Karpas-422 (cell line): ENCODE data around the gene SLCO3A1. TPM values are rescaled to one million over a fixed set of nuclear protein-coding genes. Genes with fewer than 3 reads are reported as not detected.
"Not testable (repeated sequence)": the region's sequence is repeated elsewhere in the genome, so short reads cannot be mapped to it uniquely, and the experiment has no call there.

Experiments
- DNase-seq: peaks from one replicate; pipeline ENCODE4 v3.0.0-alpha.2; 2015
- H2AFZ ChIP-seq: fragments of 200-600 bp; sonication (generic); 2 replicates; pipeline ENCODE4 v1.6.1; 2014; ENCODE audit warnings: antibody characterized with exemption, low read length, mixed read lengths
- H3K27ac ChIP-seq: fragments of 200-600 bp; sonication (generic); 2 replicates; pipeline ENCODE4 v1.5.1; 2014; ENCODE audit warnings: mild to moderate bottlenecking, low read length, moderate library complexity
- H3K27me3 ChIP-seq: fragments of 200-600 bp; sonication (generic); 2 replicates; pipeline ENCODE4 v1.6.1; 2014; ENCODE audit warnings: low read length, mixed read lengths
- H3K36me3 ChIP-seq: fragments of 200-600 bp; sonication (generic); 2 replicates; pipeline ENCODE4 v1.6.1; 2014; ENCODE audit warnings: low read length, mixed read lengths; ENCODE audit not compliant: insufficient read depth
- H3K4me1 ChIP-seq: fragments of 200-600 bp; sonication (generic); 2 replicates; pipeline ENCODE4 v1.6.1; 2014; ENCODE audit warnings: mild to moderate bottlenecking, low read length, mixed read lengths
- H3K4me2 ChIP-seq: fragments of 200-600 bp; sonication (generic); 2 replicates; pipeline ENCODE4 v1.6.1; 2014; ENCODE audit warnings: low read length, low read depth, mild to moderate bottlenecking; ENCODE audit not compliant: poor library complexity, severe bottlenecking
- H3K4me3 ChIP-seq: fragments of 200-600 bp; sonication (generic); 2 replicates; pipeline ENCODE4 v1.5.1; 2014; ENCODE audit warnings: mild to moderate bottlenecking, antibody characterized with exemption, low read length, mixed read lengths
- H3K79me2 ChIP-seq: fragments of 200-600 bp; sonication (generic); 2 replicates; pipeline ENCODE4 v1.6.1; 2014; ENCODE audit warnings: mild to moderate bottlenecking, low read length, mixed read lengths
- H3K9ac ChIP-seq: fragments of 200-600 bp; sonication (generic); 2 replicates; pipeline ENCODE4 v1.6.0; 2014; ENCODE audit warnings: low read length
- H3K9me2 ChIP-seq: fragments of 200-600 bp; sonication (generic), shearing (Covaris generic); replicated peaks from 2 replicates; pipeline ENCODE4 v1.6.0; 2014; ENCODE audit warnings: mild to moderate bottlenecking, low read length, moderate library complexity; ENCODE audit not compliant: insufficient read depth
- H3K9me3 ChIP-seq: fragments of 300-700, 200-600 bp; sonication (generic); 2 replicates; pipeline ENCODE4 v1.6.1; 2014; ENCODE audit warnings: low read length, mixed read lengths
- H4K20me1 ChIP-seq: fragments of 200-600 bp; sonication (generic); 2 replicates; pipeline ENCODE4 v1.6.1; 2014; ENCODE audit warnings: mild to moderate bottlenecking, antibody characterized with exemption, low read length, low read depth; ENCODE audit not compliant: insufficient read depth
- total RNA-seq: library from RNA; depleted of rRNA; stranded (reverse); fragments of >200 nt; shearing (Covaris generic); gene quantifications from 2 replicates; pipeline ENCODE4 v1.2.3, GENCODE V29; 2014; ENCODE audit warnings: low replicate concordance

Gene SLCO3A1
- total RNA-seq, 1 experiment from 2014 or later = 36.2 TPM

DNA sequence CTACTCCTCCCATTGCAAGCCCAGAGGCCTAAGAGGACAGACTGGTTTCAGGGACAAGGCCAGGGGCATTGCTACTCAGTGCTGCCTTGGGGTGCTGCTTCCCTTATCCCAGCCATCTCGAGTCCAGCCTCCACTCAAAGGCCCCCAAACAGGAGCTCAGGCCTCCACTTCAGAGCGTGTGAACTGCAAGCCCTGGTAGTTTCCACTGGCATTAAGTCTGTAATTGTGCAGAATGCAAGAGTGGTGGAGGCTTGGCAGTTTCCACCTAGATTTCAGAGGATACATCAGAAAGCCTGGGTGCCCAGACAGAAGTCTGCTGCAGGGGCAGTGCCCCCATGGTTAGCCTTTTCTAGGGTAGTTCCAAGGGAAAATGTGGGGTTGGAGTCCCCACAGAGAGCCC, 347.4 kb downstream of the SLCO3A1 start:
- Histone ChIP-seq H3K79me2 (no peaks in the 10 kb centered on the region), H3K4me3 (no peak overlapping the region), H2AFZ (no peak overlapping the region), H3K4me1 (no peaks in the 10 kb centered on the region), H3K27ac (no peak overlapping the region), H3K36me3 (no peaks in the 10 kb centered on the region), H3K4me2 (no peak overlapping the region), H3K27me3 (no peaks in the 10 kb centered on the region), H3K9me2 (no peaks in the 10 kb centered on the region), H3K9me3 (no peaks in the 10 kb centered on the region), H3K9ac (no peak overlapping the region), H4K20me1 (no peaks in the 10 kb centered on the region)
- DNase-seq = no peak

DNA sequence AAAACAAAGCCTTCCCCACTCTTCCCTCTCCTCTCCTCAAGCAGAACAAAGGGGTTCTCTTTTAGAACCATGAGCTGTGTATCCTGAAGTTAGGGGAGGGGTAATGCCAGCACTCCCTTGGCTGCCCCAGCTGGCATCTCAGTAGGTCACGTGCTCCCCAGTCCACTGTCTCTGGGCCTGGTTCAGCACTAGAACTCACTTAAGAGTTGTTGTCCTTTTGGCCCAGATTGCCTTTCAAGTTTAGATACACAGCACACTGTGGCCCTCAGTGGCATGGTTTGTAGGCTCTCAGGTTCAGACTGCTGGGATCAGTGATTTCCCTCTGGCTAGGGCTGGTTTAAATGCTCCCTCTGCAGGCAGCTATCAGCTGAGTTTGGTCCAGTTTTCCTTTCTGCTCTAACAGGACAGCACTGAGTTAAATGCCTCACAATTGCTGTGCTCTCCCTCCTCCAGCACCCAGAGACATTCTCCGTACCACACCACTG, 351.8 kb downstream of the SLCO3A1 start:
- Histone ChIP-seq H3K27ac (no peak overlapping the region), H3K9ac (no peak overlapping the region), H3K27me3 (no peaks in the 10 kb centered on the region), H3K79me2 (no peaks in the 10 kb centered on the region), H3K4me1 (no peaks in the 10 kb centered on the region), H3K36me3 (no peaks in the 10 kb centered on the region), H3K9me2 (no peaks in the 10 kb centered on the region), H3K4me2 (no peak overlapping the region), H2AFZ (no peak overlapping the region), H4K20me1 (no peaks in the 10 kb centered on the region), H3K4me3 (no peak overlapping the region), H3K9me3 (no peaks in the 10 kb centered on the region)
- DNase-seq = peak; percentile 61

DNA sequence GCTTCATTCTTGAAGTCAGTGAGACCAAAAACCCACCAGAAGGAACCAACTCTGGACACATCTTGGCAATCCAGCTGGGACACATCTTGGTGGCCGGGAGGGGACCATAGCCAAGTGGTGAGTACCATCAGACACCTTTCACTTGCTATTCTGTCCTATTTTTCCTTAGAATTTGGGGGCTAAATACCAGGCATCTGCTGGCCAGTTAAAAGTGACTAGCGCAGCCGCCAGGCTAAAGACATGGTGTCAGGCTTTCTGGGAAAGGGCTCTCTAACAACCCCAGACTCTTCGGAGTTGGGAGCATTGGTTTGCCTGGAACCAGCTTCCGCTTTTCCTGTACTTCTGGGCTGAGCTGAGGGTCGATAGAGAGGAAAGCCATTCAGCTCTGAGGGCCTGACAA, 354.1 kb downstream of the SLCO3A1 start:
- H3K4me1 ChIP-seq, H3K9ac ChIP-seq, H3K9me2 ChIP-seq, H3K4me2 ChIP-seq, H3K4me3 ChIP-seq, H3K9me3 ChIP-seq, H3K79me2 ChIP-seq, H3K36me3 ChIP-seq, DNase-seq, H2AFZ ChIP-seq, H3K27ac ChIP-seq, H4K20me1 ChIP-seq, H3K27me3 ChIP-seq: not testable (repeated sequence)
